ENCODE results near the gene CCL21. TPM values are rescaled to one million over a fixed set of nuclear protein-coding genes. Genes with fewer than 3 reads are reported as not detected.

The CCL21 gene
- total and polyA plus RNA-seq, 10 of the 15 experiments (the other 5 are each of a cell fraction or from before 2014, with no cell fraction given) = 0.26 TPM; not detected in 9

DNA sequence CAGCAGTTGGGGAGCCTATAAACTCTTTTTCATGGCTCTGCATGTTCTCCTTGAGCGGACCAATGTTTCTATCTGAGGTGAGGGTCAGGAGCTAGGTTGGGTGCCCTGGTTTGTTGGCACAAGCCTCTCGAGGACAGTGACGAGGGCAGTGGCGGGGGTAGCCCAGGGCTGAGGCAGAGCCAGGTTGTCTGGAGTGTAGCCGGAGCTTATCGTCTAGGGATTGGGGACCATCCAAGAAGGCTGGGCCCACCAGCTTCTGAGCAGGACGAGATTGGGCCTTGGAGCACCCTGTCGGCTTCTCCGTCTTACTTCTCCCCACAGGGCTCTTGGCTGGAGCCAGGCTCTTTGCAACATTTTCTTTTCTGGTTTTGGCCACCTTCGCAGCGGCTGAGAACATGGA, 13.2 kb upstream of the CCL21 start:
- CTCF ChIA-PET = interaction anchor here (1.1 kb wide), 1 partner anchor 21 kb away, joined by 3 read pairs; no protein-coding TSS in a partner anchor
- H3K4me1 ChIP-seq (ENCODE audit: control insufficient read depth, insufficient read depth, low read length) = no peaks in the 10 kb centered on the region
- H3K79me2 ChIP-seq (ENCODE audit: control insufficient read depth, insufficient read depth, low read length) = no peaks in the 10 kb centered on the region
- FAIRE-seq (no peak), ATAC-seq (no peak), DNase-seq (ENCODE audit: low read depth, low spot score) (no peak)
- no TSS peak for BruUV-seq (replicated peaks)
- RAD21 ChIA-PET (ENCODE audit: unreplicated experiment) = no interaction called here
- H3K9me3 ChIP-seq (replicated peaks; ENCODE audit: control insufficient read depth, insufficient read depth, low read length) = no peaks in the 10 kb centered on the region
- no peak overlapping the region for H3K4me3 ChIP-seq
- POLR2A ChIA-PET = no interaction called here
- no peak overlapping the region for H3K9ac ChIP-seq (ENCODE audit: control insufficient read depth, insufficient read depth, low read length)
- no peak overlapping the region for H3K4me2 ChIP-seq (ENCODE audit: control insufficient read depth, insufficient read depth)
- in situ Hi-C loops (cut with MboI) = no loop called here
- no peaks in the 10 kb centered on the region; a peak in 1 of 4 replicates for H3K27me3 ChIP-seq (replicated peaks in 1 of 2; ENCODE audit: control insufficient read depth in 2 of 2, insufficient read depth in 2 of 2, low read length in 1 of 2)
- no peak overlapping the region for H3K27ac ChIP-seq (ENCODE audit: control insufficient read depth, insufficient read depth)
- H3K36me3 ChIP-seq (ENCODE audit: control insufficient read depth in 2 of 2, insufficient read depth in 2 of 2, low read length in 1 of 2) = no peaks in the 10 kb centered on the region
- no peak overlapping the region for H2AFZ ChIP-seq (ENCODE audit: control insufficient read depth, low read depth, low read length)
- 26% methylated on average over 11 of the region's 11 CpGs for WGBS (ENCODE audit: insufficient coverage, insufficient replicate concordance, low lambda C conversion rate, missing lambda C conversion rate)
- SMC1A ChIA-PET (ENCODE audit: uncharacterized antibody, unreplicated experiment) = no interaction called here
- intact Hi-C loops (cut with micrococcal nuclease; ENCODE audit: unreplicated experiment) = no loop called here
- no peaks in the 10 kb centered on the region for H4K20me1 ChIP-seq (ENCODE audit: control insufficient read depth, insufficient read depth)
- TF ChIP-seq FOXK2 (IDR thresholded peaks at IDR 0.05) (no peak), PAX8 (IDR thresholded peaks at IDR 0.05) (no peak), NFYB (IDR thresholded peaks at IDR 0.05; ENCODE audit: insufficient read depth, low read depth, low read length) (no peak), EZH2 (IDR thresholded peaks at IDR 0.05; ENCODE audit: borderline replicate concordance, control insufficient read depth, low read depth, low read length) (no peak), JUND (IDR thresholded peaks at IDR 0.05; ENCODE audit: low read depth, low read length) (no peak), BHLHE40 (IDR thresholded peaks at IDR 0.05; ENCODE audit: borderline replicate concordance in 1 of 2, low read depth in 2 of 2, low read length in 1 of 2) (no peak), CREB1 (IDR thresholded peaks at IDR 0.05; ENCODE audit: low read depth) (no peak), HDAC2 (IDR thresholded peaks at IDR 0.05) (no peak), SMAD1 (IDR thresholded peaks at IDR 0.05; ENCODE audit: low read depth, partially characterized antibody) (no peak), MTA3 (IDR thresholded peaks at IDR 0.05; ENCODE audit: borderline replicate concordance, low read length) (no peak)
- TF ChIP-seq, protein P1, sequence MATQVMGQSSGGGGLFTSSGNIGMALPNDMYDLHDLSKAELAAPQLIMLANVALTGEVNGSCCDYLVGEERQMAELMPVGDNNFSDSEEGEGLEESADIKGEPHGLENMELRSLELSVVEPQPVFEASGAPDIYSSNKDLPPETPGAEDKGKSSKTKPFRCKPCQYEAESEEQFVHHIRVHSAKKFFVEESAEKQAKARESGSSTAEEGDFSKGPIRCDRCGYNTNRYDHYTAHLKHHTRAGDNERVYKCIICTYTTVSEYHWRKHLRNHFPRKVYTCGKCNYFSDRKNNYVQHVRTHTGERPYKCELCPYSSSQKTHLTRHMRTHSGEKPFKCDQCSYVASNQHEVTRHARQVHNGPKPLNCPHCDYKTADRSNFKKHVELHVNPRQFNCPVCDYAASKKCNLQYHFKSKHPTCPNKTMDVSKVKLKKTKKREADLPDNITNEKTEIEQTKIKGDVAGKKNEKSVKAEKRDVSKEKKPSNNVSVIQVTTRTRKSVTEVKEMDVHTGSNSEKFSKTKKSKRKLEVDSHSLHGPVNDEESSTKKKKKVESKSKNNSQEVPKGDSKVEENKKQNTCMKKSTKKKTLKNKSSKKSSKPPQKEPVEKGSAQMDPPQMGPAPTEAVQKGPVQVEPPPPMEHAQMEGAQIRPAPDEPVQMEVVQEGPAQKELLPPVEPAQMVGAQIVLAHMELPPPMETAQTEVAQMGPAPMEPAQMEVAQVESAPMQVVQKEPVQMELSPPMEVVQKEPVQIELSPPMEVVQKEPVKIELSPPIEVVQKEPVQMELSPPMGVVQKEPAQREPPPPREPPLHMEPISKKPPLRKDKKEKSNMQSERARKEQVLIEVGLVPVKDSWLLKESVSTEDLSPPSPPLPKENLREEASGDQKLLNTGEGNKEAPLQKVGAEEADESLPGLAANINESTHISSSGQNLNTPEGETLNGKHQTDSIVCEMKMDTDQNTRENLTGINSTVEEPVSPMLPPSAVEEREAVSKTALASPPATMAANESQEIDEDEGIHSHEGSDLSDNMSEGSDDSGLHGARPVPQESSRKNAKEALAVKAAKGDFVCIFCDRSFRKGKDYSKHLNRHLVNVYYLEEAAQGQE (IDR thresholded peaks at IDR 0.05; ENCODE audit: low read depth, low read length) = no peak
- TF ChIP-seq, protein P2, sequence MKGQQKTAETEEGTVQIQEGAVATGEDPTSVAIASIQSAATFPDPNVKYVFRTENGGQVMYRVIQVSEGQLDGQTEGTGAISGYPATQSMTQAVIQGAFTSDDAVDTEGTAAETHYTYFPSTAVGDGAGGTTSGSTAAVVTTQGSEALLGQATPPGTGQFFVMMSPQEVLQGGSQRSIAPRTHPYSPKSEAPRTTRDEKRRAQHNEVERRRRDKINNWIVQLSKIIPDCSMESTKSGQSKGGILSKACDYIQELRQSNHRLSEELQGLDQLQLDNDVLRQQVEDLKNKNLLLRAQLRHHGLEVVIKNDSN (IDR thresholded peaks at IDR 0.05; ENCODE audit: borderline replicate concordance, extremely low read length, insufficient read depth, low read depth, low read length) = no peak
- TF ChIP-seq, protein P3, sequence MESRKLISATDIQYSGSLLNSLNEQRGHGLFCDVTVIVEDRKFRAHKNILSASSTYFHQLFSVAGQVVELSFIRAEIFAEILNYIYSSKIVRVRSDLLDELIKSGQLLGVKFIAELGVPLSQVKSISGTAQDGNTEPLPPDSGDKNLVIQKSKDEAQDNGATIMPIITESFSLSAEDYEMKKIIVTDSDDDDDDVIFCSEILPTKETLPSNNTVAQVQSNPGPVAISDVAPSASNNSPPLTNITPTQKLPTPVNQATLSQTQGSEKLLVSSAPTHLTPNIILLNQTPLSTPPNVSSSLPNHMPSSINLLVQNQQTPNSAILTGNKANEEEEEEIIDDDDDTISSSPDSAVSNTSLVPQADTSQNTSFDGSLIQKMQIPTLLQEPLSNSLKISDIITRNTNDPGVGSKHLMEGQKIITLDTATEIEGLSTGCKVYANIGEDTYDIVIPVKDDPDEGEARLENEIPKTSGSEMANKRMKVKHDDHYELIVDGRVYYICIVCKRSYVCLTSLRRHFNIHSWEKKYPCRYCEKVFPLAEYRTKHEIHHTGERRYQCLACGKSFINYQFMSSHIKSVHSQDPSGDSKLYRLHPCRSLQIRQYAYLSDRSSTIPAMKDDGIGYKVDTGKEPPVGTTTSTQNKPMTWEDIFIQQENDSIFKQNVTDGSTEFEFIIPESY (IDR thresholded peaks at IDR 0.05) = no peak
